Transverse colon (tissue), 4 donors: Measurements from ENCODE around the gene MSH4. TPM values are rescaled to one million over a fixed set of nuclear protein-coding genes. Genes with fewer than 3 reads are reported as not detected.
"Not testable (repeated sequence)": the region's sequence is repeated elsewhere in the genome, so short reads cannot be mapped to it uniquely, and the experiment has no call there.

Experiments
- DNase-seq: peaks from one replicate; pipeline ENCODE4 v3.0.0-alpha.2; 2019
- H3K27ac ChIP-seq, 4 donors: fragments of 200-600 bp; sonication (generic); 2 replicates each; pipeline ENCODE4 v1.5.1; 2016 to 2018; ENCODE audit warnings: inconsistent platforms in 4 of 4
- H3K27me3 ChIP-seq: fragments of 200-600 bp; sonication (generic); 2 replicates; pipeline ENCODE4 v1.5.1; 2017; ENCODE audit warnings: inconsistent platforms
- H3K36me3 ChIP-seq, 4 donors: fragments of 200-600 bp; sonication (generic); 2 replicates each; pipeline ENCODE4 v1.5.1; 2017 to 2019; ENCODE audit warnings: inconsistent platforms in 4 of 4
- H3K4me1 ChIP-seq, 4 donors: fragments of 200-600 bp; sonication (generic); 2 replicates each; pipeline ENCODE4 v1.5.1; 2017 to 2020; ENCODE audit warnings: inconsistent platforms in 4 of 4
- H3K4me3 ChIP-seq, 4 donors: fragments of 200-600 bp; sonication (generic); 1 replicate in 1 of 4; 2 replicates in 3 of 4; pipeline versions ENCODE4 v1.5.1 to v1.6.1; 2017 to 2019; ENCODE audit warnings: inconsistent platforms in 4 of 4
- H3K9me3 ChIP-seq, 2 donors: fragments of 200-600 bp; sonication (generic); 2 replicates each; pipeline ENCODE4 v1.5.1; 2017 to 2019; ENCODE audit warnings: inconsistent platforms in 2 of 2
- EP300 ChIP-seq: sonication (generic); formaldehyde crosslinking; IDR thresholded peaks from one replicate; pipeline ENCODE4 v1.6.1; 2017; ENCODE audit warnings: antibody characterized with exemption, low read depth
- POLR2A ChIP-seq: fragments of 450-650 bp; IDR thresholded peaks from one replicate; pipeline ENCODE4 v1.6.1; 2016; ENCODE audit warnings: antibody characterized with exemption, mild to moderate bottlenecking, moderate library complexity
- POLR2AphosphoS5 ChIP-seq, 3 donors: sonication (generic); formaldehyde crosslinking; IDR thresholded peaks; one replicate each; pipeline ENCODE4 v1.6.1; 2016; ENCODE audit warnings: antibody characterized with exemption in 3 of 3
- WGBS, 2 donors: methylation state at CpG; one replicate each; pipeline ENCODE4 v1.1.5; 2018; ENCODE audit warnings: low coverage in 1 of 2; 5-methylcytosine and 5-hydroxymethylcytosine counted together
- in situ Hi-C, 4 donors: fragments of 200-750 bp; cut with MboI; loops; one replicate each; pipeline versions ENCODE4 v1.15.0 to v1.15.1; 2017; ENCODE audit warnings: low sequenced_read_pairs in 3 of 4, low pct_ligation_motif_present in 1 of 4, low pct_unique_long_range_greater_than_20kb in 1 of 4
- intact Hi-C: fragments of 100-400 bp; cut with DNase I; formaldehyde crosslinking; loops from one replicate; pipeline ENCODE4 v1.15.1; 2023; ENCODE audit warnings: low total_unique reads
- total RNA-seq, 4 donors: library from RNA; depleted of rRNA; stranded (reverse); fragments of >200 nt; gene quantifications; one replicate each; pipeline ENCODE4 v1.1.0, GENCODE V29; 2016
- TF ChIP-seq, protein P1 (sequence below), 5 experiments: fragments of 200-600 bp in 3 of 5; fragments of 450-650 bp in 2 of 5; sonication (generic) in 3 of 5; IDR thresholded peaks; 1 replicate in 2 of 5; 2 replicates in 3 of 5; pipeline ENCODE4 v1.5.1; 2016 to 2017; ENCODE audit warnings: antibody characterized with exemption in 5 of 5, inconsistent platforms in 3 of 5, mild to moderate bottlenecking in 2 of 5, moderate library complexity in 1 of 5

Gene MSH4
- under 1 TPM in 2 of 4 donors, not detected in 2; 0.20 to 0.48 TPM for total RNA-seq

DNA sequence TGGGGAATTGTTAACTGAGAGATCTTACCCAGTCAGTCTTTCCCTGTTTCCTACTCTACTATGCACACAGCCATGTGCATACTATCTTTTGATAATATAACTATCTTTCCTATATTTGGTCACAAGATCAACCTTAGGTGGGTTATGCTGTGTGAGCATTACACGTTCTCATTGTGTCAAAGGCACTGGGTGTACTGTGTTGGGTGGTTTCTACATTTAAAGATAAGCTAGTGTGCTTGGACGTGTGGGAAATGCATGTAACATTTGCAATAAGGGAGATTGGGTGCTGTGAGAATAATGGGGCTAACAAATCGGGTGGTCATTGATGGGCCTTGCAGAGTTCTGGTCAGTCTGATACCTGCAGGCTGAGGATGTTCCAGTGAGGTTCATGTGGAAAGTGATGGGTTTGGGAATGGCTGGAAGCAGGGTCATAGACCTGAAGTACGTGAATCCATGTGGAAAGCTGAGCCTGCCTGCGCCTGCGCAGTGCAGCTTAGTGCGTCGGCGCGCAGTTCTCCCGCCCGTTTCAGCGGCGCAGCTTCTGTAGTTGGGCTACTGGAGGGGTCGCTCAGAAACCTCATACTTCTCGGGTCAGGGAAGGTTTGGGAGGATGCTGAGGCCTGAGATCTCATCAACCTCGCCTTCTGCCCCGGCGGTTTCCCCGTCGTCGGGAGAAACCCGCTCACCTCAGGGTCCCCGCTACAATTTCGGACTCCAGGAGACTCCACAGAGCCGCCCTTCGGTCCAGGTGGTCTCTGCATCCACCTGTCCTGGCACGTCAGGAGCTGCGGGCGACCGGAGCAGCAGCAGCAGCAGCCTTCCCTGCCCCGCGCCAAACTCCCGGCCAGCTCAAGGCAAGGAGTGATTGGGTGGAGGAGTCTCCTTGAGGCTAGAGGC, at the start of gene MSH4:
MSH4 (plus strand) TSS at position 507 of the 897 bp plus-strand sequence; CDS start at position 611, 104 bp downstream.
- no peaks in the 10 kb centered on the region for H3K9me3 ChIP-seq
- H3K4me3 ChIP-seq, result no peak within 1 kb of the TSS
- peak; percentile 12 for TF ChIP-seq POLR2A
- TF ChIP-seq POLR2AphosphoS5 (IDR thresholded peaks at IDR 0.05), result peak in 1 of 3 donors; percentile 7
- TF ChIP-seq EP300, result no peak
- TF ChIP-seq, protein P1, sequence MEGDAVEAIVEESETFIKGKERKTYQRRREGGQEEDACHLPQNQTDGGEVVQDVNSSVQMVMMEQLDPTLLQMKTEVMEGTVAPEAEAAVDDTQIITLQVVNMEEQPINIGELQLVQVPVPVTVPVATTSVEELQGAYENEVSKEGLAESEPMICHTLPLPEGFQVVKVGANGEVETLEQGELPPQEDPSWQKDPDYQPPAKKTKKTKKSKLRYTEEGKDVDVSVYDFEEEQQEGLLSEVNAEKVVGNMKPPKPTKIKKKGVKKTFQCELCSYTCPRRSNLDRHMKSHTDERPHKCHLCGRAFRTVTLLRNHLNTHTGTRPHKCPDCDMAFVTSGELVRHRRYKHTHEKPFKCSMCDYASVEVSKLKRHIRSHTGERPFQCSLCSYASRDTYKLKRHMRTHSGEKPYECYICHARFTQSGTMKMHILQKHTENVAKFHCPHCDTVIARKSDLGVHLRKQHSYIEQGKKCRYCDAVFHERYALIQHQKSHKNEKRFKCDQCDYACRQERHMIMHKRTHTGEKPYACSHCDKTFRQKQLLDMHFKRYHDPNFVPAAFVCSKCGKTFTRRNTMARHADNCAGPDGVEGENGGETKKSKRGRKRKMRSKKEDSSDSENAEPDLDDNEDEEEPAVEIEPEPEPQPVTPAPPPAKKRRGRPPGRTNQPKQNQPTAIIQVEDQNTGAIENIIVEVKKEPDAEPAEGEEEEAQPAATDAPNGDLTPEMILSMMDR (IDR thresholded peaks at IDR 0.05), result no peak
- no peaks in the 10 kb centered on the region for H3K27me3 ChIP-seq
- DNase-seq, result no peak
- WGBS, 2 donors, result 69 to 81% methylated on average over 8 to 34 of the region's 34 CpGs
- intact Hi-C loops (no loop called here), in situ Hi-C loops (no loop called here)
- H3K27ac ChIP-seq, result no peak within 1 kb of the TSS
- H3K36me3 ChIP-seq, result peaks cover 0 to 42% (median 19%) of the 10 kb centered on the region in 4 donors
- H3K4me1 ChIP-seq, result peaks cover 0 to 2% (median 0%) of the 10 kb centered on the region in 4 donors

DNA sequence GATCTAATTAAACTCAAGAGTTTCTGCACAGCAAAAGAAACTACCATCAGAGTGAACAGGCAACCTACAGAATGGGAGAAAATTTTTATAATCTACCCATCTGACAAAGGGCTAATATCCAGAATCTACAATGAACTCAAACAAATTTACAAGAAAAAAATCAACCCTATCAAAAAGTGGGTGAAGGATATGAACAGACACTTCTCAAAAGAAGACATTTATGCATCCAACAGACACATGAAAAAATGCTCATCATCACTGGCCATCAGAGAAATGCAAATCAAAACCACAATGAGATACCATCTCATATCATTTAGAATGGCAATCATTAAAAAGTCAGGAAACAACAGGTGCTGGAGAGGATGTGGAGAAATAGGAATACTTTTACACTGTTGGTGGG, 39.5 kb upstream of the MSH4 start:
- H3K4me1 ChIP-seq, DNase-seq, H3K27ac ChIP-seq, intact Hi-C loops, H3K4me3 ChIP-seq, in situ Hi-C loops, H3K9me3 ChIP-seq, H3K27me3 ChIP-seq: not testable (repeated sequence)
- H3K36me3 ChIP-seq, result peaks cover 0 to 31% (median 15%) of the 10 kb centered on the region in 4 donors

DNA sequence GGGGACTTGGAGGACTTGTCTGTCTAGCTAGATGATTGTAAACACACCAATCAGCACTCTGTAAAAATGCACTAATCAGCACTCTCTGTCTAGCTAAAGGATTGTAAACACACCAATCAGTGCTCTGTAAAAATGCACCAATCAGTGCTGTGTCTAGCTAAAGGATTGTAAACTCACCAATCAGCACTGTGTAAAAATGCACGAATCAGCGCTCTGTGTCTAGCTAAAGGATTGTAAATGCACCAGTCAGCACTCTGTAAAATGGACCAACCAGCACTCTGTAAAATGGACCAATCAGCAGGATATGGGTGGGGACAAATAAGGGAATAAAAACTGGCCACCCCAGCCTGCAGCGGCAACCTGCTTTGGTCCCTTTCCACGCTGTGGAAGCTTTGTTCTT, 38.1 kb upstream of the MSH4 start:
- intact Hi-C loops, in situ Hi-C loops, DNase-seq, H3K4me3 ChIP-seq, H3K9me3 ChIP-seq, H3K27me3 ChIP-seq, H3K27ac ChIP-seq, H3K4me1 ChIP-seq: not testable (repeated sequence)
- WGBS, 2 donors, result 91% methylated on average over 4 of the region's 4 CpGs; no CpG with 5 or more reads in 1 of the 2 donors
- peaks cover 0 to 27% (median 10%) of the 10 kb centered on the region in 4 donors for H3K36me3 ChIP-seq

DNA sequence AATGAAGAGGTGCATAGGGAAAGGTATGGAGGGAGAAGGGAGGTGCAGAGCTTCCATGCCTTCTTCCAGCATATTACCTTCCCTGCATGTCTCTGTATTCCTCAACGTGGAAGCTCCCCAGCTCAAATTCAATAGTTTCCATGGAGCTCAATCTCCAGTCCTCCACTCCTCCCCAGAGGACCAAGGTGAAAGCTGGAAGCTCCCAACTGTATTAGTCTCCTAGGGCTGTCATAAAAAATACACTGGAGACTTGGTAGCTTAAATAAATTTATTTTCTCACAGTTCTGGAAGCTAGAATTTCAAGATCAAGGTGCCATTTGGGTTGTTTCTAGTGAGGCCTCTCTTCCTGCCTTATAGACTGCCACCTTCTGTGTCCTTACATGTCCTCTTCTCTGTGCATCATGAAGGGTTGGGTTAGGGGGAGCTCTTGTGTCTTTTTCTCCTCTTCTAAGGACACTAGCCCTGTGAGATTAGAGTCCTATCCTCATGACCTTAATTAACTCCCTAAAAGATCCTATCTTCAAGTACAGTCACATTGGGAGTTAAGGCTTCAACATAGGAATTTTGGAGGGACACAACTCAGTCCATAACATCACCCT, 32.5 kb upstream of the MSH4 start:
- H3K36me3 ChIP-seq, result peaks cover 0 to 8% (median 0%) of the 10 kb centered on the region in 4 donors
- H3K9me3 ChIP-seq, result no peaks in the 10 kb centered on the region
- no peak overlapping the region for H3K27ac ChIP-seq
- no peaks in the 10 kb centered on the region for H3K4me1 ChIP-seq
- no peak overlapping the region for H3K4me3 ChIP-seq
- H3K27me3 ChIP-seq, result no peaks in the 10 kb centered on the region
- intact Hi-C loops (no loop called here), in situ Hi-C loops (no loop called here)
- WGBS, 2 donors, result 85% methylated on average over 1 of the region's 1 CpG; no CpG with 5 or more reads in 1 of the 2 donors
- TF ChIP-seq POLR2AphosphoS5 (IDR thresholded peaks at IDR 0.05), result no peak
- no peak for TF ChIP-seq POLR2A
- TF ChIP-seq EP300, result no peak
- TF ChIP-seq, protein P1 (IDR thresholded peaks at IDR 0.05), result no peak
- DNase-seq, result no peak

DNA sequence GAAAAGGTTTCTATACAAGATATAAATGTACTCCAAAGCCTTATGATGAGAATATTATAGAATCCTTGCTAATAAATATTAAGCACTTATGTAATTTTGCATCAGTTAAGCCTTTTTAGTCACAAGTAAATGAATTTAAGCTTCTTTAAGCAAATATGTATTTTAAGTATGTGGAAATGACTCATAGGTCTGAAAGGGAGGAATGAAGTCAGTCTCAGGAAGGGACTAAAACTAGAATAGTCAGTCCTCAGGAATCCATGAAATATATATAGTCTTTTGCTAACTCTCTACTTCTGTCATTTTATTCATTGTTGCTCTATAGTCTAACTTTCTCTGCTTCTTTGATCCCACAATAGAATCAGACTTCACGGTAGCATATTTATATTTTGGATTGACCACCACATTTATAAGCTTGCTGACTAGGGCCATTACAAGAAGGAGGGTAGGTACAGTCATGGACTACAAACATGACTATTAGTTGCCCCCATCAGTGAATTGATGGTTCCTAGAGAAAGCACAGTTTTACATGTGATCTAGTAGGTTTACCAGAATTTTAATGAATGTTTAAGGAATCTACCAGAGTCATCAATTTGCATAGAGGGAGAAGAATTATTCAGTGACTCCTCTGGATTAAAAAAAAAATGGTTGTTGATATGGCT, 30.9 kb upstream of the MSH4 start:
- no peaks in the 10 kb centered on the region for H3K4me1 ChIP-seq
- 67 to 91% methylated on average over 1 of the region's 1 CpG for WGBS, 2 donors
- intact Hi-C loops, result no loop called here
- no peak overlapping the region for H3K27ac ChIP-seq
- DNase-seq, result no peak
- TF ChIP-seq POLR2AphosphoS5 (IDR thresholded peaks at IDR 0.05) (no peak), POLR2A (no peak), EP300 (no peak)
- TF ChIP-seq, protein P1 (IDR thresholded peaks at IDR 0.05), result no peak
- no peak overlapping the region for H3K4me3 ChIP-seq
- H3K27me3 ChIP-seq, result no peaks in the 10 kb centered on the region
- in situ Hi-C loops, result no loop called here
- peaks cover 0 to 8% (median 0%) of the 10 kb centered on the region in 4 donors for H3K36me3 ChIP-seq
- no peaks in the 10 kb centered on the region for H3K9me3 ChIP-seq
